Pulmonary artery endothelial cell (primary cell): ENCODE results near the gene MMP12. TPM values are rescaled to one million over a fixed set of nuclear protein-coding genes. Genes with fewer than 3 reads are reported as not detected.

ENCODE experiments used
- total RNA-seq: library from RNA; depleted of rRNA; stranded (reverse); fragments of >200 nt; gene quantifications from 2 replicates; pipeline ENCODE4 v1.2.3, GENCODE V29; 2014

Gene MMP12
- total RNA-seq, 1 donor from 2014 or later, result not detected

Other genes starting within 250 kb of the MMP12 start
- gene MMP20, start 249.7 kb downstream of the MMP12 start, total RNA-seq, result not detected in 2 replicates
- gene MMP27, start 169.2 kb downstream of the MMP12 start, total RNA-seq, result not detected in 2 replicates
- gene MMP8, start 150.0 kb downstream of the MMP12 start, total RNA-seq, result not detected in 2 replicates
- gene MMP10, start 94.4 kb downstream of the MMP12 start, total RNA-seq, result 8.0 and 13.3 TPM in 2 replicates
- 450 and 1,378 TPM in 2 replicates for gene MMP1, start 76.8 kb downstream of the MMP12 start, total RNA-seq
- not detected in 2 replicates for gene MMP3, start 31.4 kb downstream of the MMP12 start, total RNA-seq
- gene MMP13, start 80.8 kb upstream of the MMP12 start, total RNA-seq, result not detected in 2 replicates
- gene DCUN1D5, start 217.2 kb upstream of the MMP12 start, total RNA-seq, result 81.3 and 103 TPM in 2 replicates
- gene DYNC2H1, start 234.4 kb upstream of the MMP12 start, total RNA-seq, result 10.8 and 12.5 TPM in 2 replicates